Measurements from ENCODE around the gene GADD45G.

GADD45G gene

DNA sequence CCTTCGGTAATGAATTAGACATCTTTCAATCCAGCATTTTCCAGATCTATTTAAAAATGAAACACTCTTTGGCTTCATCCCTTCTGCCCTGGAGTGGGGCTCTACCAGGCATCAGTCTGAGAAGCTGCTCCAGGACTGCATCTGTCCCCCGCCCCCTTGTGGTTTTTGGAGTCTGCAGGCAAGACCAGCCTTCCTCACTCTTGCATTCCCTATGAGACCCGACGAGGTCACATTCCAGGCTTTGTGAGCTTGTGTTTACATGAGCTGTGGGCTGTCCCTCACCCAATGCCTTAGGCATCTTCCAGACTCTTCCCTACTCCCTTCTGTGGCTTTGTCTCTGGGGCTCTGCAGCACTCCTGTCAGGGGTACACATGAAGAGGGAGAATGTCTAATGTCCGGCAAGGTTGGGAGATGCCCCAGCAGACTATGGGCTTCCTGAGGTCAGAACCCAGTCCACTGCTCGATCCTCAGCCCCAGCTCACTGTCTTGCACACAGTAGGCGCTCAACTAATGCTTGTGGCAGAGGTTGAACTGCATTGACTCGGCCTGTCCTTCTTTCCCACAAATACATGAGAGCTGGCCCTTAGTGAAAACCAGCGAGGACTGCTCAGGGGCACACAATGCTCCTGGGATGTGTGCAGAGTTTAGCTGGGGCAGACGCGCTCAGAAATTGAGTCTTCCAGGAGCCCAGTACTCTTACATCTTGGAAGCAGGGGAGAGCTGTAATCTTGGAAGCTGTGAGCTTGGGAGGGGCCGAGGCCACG, 11.7 kb upstream of the GADD45G start:
- DNase-seq (ENCODE audit: low spot score), result no peak

DNA sequence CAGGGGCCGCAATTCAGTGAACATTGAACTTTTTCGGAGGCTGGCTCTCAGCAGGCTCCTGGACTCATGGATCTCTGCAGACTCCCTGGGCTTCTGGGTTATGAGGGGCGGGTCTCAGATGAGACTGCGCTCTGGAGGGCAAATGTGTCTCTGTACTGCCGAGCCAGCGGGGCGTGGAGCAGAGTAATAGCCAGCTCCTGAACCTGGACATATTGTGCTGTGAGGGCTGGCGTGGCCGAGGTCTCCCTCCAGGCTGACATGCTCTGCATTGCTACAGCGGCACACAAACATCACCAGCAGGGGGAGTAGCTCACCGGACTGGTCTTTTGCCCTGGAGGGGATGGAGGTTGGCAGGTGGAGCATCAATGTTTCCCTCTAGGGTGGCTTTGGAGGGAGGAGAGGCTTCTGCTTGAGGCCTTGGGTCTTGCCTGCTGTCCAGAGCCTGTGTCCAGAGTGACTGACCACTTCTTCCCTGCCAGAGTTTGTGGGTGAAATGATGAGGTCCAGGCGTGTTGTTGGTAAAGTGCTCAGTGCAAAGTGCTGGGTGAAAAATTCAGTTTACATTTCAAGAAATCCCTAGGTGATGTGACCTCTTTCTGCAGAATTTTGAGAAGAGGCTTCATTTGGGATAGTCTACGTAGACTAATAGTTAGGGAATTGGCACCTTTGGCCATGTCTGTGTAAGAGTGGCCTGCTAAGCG, 10.9 kb upstream of the GADD45G start:
- peak; percentile 52 for DNase-seq (ENCODE audit: low spot score)

DNA sequence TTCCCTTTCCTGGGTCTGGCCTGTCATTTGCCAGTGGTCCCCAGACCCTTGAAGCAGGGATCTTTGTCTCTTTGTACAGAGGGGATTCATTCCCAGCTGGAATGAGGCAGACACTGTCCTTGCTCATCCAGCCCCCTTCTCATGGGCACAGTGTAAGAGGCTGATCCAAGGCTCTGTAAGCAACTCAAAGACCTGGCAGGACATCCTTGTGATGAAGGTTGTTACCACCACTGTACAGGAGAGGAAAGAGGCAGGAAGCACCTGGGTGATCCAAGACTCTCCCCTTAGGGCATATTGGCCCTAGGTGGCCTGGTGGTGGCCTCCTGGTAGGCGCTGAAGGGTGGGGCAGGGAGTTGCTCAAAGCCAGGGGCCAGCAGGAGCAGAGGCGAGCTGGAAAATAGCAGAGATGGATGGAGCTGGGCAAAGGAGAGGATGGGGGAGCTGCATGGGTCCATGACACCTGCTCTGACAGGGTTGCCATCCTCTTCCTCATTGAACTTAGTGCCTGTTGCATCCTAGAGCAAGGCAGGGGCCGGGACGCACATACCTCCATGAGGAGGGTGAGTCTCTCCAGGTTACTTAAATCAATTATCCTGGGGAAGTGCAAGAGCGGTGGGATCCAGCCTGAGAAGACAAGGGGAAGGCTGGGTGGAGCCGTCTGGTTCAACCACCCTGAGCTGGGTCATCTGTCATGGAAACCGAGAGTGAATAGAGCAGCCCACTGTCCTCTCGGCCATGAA, 9.8 kb upstream of the GADD45G start:
- no peak for DNase-seq (ENCODE audit: low spot score)

DNA sequence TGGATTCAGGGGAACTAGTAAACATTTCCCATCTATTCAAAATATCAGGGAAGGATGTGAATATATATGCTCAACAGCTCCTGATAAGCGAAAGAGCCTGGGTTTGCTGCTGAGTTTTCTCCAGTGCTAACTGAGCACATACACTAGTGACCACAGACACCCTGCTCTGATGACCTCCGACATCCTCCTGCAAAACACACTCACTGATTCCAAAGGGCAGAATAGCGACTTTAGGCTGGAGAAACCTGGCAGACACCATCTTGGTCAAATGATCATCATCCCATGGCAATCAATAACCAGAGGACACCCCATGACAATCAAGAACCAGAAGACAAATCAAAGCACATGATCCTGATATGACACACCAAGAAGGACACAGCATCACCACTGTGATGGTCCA, 9.2 kb upstream of the GADD45G start:
- DNase-seq (ENCODE audit: low spot score), result no peak

DNA sequence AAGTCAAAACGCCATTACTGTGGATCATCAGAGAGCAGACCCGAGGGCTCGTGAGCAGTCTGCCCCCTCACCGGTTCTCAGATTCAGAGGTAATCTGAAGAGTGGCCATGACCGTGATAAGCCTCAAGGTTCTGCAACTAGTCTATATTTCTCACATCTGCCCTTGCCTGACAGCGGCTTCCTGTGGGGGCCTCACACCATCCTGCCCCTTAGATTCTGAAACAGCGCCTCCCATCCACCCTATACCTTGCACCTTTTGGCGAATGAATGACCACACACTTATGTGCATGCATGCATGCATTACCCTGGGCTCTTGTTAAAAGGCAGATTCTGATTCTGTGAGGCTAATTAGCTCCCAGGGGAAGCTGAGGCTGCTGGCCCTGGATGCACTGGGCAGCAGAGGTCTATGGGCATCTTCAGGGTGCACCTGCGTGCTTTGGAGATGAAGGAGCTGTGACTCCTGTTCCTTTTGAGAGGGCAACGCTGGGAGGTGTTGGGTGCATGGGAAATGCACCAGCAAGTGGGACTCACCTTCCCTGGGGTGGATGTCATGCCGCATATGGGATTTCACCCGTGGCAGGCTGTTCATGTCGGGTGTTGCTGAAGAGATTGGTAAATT, 7.8 kb upstream of the GADD45G start:
- DNase-seq (ENCODE audit: low spot score), result no peak

DNA sequence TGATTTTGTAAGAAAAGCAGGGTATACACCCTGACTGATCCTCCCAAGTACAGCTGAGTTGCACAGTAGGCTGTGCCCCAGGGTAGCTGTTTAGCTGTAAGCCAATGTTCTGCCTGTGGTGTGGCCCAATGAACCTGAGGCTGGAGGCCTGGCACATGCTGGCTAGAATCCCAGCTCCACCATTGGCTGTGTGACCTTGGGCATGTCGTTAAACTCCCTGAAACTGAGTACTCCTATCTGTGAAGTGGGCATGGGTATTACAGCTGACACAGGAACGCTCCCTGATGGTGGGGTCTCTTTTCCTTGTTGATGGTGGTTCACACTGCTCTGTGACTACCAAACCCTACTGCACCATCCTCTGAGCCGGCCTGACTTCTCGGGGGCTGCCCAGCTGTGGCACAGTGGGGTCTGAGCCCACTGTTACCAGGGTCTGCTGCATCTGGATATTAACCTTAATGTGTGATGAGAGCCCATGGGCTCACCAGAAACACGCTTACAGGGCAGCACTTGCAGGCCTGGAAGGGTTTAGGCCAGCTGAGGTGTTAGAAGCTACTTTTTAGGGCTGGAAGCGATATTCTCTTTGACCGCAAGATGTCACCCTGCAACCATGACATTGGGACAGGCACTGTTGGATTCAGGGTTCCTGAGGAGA, 7.0 kb upstream of the GADD45G start:
- DNase-seq (ENCODE audit: low spot score), result peak; percentile 38

DNA sequence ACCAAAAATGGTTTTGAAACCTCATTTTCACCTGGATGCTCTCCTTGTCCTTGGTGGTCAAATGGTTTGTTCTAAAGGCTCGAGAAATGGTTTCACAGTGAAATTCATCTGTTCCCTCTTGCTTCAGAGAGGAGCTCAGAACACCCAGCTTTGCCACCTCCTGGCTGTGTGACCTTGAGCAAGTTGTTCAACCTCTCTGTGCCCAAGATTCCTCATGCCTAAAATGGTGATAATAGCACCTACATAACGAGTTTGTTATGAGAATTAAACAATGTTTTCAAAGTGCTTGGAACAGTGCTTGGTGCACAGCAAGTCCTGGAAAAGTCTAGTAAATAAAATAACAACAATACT, 6.5 kb upstream of the GADD45G start:
- no peak for DNase-seq (ENCODE audit: low spot score)

DNA sequence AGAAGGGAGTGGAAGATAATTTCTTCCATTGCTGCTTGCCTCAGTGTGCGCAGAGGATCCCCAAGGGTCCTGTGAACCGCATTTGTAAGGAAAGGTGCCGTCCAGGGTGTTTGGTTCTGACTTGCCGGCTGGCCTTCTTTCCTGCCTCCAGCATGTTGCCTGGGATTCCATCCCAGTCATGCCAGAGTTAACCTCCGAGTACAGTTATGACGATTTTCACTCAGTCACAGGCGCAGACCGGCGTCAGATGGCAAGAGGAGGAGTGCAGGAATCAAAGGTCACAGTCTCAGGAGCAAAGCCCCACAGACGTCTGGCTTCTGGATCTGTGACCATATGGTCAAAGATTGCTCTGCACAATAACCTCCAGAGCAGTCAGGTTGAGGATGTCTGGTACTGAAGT, 5.9 kb upstream of the GADD45G start:
- DNase-seq (ENCODE audit: low spot score), result no peak

DNA sequence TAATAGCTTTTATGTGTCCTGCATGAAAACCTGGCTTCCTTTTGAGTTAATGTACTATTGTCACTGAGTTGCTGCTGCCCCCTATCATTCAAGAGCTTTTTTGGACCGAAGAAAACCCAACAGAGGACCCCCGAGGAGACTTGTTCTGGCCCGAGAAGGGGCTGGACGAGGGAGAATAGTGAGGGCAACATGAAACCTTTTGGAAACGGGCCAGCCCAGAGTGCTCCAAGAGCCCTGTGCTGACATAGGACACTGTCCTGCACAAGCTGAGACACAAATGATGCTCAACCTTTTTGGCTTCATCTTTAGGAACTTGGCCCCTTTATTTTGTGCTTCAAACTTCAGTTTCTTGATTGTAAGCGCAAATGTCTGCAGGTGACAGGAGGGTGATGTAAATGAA, 4.0 kb upstream of the GADD45G start:
- no peak for DNase-seq (ENCODE audit: low spot score)

DNA sequence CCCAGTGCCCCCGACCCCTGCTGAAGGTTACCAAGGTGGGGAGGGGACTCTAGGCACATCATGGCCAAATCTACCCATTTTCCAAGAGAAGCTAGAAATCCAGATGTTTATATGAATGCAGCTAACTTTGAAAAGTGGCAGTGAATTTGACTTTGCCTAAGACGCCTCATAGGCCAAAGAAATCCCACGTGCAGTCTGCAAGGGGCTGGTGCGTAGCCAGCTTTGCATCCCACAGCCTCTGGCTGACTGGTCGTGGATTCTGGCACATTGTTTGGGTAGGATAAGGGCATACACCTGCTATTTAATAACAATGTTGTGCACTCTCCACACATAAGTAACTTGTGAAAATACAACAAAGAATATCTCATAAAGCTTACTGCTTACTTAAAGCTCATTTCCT, 3.5 kb upstream of the GADD45G start:
- DNase-seq (ENCODE audit: low spot score), result no peak

DNA sequence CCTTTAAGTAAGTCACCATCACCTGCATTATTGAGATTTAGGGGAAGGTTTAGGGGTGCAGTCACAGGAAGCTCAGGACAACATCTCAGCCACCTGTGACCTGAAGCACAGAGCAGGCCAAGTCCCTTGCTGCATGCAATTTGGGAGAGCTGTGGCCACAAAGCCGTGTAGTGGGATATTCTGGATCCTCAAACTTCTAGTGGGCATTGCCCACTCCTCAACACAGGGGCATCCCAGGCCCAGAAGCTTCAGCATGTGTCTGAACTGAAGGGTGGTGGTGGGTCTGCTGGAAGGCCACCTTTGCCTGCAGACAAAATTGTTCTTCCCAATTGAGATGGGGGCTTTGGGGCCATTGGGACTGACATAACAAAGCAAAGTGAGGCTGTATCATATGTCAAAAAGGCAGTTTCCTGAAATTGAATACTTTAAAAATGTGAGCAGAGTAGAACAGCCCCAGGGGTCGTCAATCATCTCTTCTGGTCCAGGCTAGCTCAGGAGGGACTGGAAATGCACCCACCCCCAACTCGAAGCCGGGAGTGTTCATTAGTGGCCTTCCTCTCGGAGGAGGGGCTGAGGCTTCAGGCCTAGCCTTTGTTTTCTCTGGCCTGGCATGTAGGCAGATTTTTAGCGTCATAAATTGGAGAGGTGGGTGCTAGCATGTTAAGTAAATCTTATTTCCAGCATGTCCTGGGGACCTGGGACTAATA, 2.8 kb upstream of the GADD45G start:
- no peak for DNase-seq (ENCODE audit: low spot score)

DNA sequence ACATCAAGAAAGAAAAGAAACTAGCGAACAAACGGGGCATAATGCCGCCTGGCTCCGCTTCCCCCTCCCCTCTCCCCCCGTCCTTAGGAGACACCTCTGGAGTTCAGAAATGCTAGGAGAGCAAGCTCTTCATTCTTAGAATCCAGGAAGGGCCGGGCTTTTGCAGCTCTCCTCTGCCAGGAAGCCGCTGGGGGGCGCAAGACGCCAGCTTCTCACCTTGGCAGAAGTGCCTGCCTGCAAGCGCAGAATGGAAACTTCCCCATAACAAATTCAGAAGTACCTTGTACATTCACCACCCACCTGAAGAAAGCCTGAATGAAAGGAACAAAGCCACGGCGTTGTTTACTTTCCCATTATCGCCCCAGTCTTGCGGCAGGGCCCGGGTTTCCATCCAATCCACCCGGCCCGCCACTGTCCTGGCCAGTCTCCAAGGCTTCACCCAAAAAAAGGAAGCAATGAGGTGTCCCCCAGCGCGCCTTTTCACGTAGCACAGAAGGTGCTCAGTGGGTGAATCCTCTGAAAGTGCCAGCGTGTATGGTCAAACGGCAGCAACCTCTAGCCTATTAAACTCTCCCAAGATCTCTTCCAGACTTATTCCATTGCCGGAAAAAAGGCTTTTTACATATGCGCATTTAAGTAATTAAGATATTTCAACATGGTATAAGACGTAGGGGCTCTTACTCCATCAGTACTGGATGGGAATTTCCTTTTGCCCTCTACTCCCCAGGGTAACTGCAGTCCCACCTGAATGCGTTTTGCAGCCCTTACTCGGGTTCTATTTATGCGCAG, 1.6 kb upstream of the GADD45G start:
- DNase-seq (ENCODE audit: low spot score), result peak; percentile 88

DNA sequence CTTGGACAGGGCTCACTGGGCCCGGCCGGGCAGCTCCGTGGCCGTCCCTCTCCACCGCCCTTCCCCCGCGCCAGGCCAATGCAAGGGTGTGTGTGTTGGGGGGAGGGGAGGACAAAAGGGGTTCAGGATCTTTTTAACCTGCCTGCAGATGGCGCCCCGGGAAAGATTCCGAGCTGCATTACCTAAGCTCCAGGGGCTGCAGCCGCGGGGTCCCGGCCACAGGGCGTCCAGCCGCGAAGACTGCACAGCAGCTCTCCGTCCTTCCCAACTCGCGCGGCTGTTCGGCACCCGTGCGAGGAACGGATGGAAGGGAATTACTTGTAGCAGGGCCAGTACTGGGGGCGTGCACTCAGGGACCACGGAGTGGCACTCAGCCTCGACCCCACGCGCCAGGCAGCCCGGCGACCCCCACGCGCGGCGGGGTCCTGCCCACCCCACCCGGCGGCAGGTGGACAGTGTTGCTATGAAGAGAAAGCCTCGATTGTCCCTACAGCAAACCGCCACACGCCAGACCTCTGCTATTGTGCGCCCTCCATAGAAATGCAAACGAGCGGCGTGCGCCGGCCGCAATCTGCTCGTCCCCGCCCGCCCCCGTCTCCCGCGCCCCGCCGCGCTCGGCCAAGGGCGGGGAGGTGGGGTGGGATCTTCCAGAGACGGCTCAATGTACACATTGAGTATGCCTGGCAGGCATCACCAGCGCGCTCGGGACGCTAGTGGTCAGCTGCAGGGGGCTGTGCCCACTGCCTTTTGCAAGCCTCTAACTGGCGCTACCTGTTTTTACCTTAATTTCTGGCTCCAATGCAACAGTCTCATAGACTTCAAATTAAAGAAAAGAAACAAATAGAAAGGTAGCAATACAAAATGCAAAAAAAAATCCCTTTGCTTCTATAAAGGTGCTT, 796 bp upstream of the GADD45G start:
- peak; percentile 22 for DNase-seq (ENCODE audit: low spot score)

DNA sequence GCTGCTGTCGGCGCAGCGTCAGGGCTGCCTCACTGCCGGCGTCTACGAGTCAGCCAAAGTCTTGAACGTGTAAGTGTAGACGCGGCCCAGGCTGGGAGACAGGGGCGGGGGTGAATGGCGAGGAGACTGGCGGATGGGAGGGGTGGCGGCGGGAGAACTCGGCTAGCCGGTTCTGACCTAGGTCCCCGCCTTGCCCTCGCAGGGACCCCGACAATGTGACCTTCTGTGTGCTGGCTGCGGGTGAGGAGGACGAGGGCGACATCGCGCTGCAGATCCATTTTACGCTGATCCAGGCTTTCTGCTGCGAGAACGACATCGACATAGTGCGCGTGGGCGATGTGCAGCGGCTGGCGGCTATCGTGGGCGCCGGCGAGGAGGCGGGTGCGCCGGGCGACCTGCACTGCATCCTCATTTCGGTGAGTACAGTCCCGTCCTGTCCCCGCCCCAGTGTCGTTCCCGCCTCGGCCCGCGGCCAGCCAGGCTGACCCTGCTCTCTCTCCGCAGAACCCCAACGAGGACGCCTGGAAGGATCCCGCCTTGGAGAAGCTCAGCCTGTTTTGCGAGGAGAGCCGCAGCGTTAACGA, 745 bp downstream of the GADD45G start:
- peak; percentile 36 for DNase-seq (ENCODE audit: low spot score)

DNA sequence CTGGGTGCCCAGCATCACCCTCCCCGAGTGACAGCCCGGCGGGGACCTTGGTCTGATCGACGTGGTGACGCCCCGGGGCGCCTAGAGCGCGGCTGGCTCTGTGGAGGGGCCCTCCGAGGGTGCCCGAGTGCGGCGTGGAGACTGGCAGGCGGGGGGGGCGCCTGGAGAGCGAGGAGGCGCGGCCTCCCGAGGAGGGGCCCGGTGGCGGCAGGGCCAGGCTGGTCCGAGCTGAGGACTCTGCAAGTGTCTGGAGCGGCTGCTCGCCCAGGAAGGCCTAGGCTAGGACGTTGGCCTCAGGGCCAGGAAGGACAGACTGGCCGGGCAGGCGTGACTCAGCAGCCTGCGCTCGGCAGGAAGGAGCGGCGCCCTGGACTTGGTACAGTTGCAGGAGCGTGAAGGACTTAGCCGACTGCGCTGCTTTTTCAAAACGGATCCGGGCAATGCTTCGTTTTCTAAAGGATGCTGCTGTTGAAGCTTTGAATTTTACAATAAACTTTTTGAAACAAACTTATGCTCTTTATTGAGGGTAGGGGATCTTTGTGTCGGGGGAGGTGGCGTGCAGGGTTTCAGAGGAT, 1.3 kb downstream of the GADD45G start:
- DNase-seq (ENCODE audit: low spot score), result peak; percentile 14

DNA sequence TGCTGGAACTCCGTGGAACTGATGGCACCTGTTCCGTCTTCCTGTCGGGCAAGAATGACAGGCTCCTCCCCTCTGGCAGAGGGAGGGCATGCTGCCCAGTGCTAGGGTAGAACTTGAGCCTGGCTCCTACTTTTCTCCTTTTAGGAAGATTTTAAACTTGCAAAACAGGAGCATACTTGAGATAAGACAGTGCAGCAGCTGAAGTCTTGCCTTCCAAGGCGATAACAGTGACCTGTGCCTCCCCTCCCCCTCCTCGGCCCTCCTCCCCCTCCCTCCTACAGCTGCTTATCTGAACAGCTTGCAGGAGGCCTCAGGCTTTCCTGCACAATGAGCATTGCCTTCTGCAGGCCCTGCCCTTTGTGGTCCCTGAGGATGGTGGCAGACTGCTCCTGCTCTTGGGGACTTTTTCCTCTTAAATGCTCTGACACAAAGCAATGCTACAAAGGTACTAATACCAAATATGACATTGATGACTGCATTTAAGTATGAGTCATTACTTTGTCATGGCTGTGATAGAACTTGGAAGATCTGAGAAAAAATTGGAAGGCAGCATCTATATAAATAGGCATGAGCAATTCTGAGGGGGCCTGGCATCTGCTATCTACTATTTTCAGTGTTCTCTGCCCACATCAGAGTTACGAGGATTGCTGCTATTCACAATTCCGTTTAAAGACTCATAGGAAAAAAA, 2.0 kb downstream of the GADD45G start:
- DNase-seq (ENCODE audit: low spot score), result no peak

DNA sequence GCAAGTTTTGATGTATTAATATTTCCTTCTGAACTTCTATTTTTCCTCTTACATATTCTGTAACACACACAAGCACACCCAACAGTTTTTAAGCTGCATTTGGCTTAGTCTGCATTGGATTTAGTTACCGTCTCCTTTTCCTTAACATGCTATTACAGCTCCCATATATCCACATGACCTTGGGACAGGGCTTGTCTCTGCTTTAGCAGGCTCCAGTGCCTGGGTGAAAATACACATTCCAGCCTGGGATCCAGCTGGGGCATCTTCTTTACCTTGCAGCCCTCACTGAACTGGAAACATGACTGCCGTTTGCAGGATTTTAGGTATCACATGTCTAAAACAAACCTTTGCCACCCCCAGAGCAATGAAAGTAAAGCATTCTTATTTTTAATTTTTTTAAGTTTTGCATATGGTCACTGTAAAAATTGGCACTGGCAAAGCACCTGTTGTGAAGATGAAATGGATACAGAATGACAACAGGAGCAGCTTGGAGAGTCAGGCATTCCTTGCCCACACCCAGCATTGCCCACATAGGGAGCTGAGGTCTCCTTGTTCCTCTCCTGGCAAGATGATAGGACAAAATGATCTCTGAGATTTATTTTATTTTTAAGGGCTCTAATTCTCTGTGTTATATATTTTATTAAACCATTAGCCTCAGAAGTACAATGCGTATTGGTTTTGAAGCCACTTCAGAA, 4.0 kb downstream of the GADD45G start:
- DNase-seq (ENCODE audit: low spot score), result no peak

Measured in CD4-positive, alpha-beta T cell treated with Interleukin-6 at 100 ng/mL for 8 hours (primary cell).